Thoracic aorta (tissue), 2 donors: ENCODE measurements around the gene AK4. TPM values are rescaled to one million over a fixed set of nuclear protein-coding genes. Genes with fewer than 3 reads are reported as not detected.

Source experiments
- ATAC-seq: fragments of 150-250 bp; one replicate; pipeline ENCODE4 v1.8.0; 2017; ENCODE audit warnings: low read depth; ENCODE audit not compliant: insufficient number of reproducible peaks, low FRiP score
- DNase-seq: peaks from one replicate; pipeline ENCODE4 v3.0.0-alpha.2; 2020; ENCODE audit warnings: low spot score
- H3K27ac ChIP-seq, 2 donors: fragments of 200-600 bp; sonication (generic); 1 replicate in 1 of 2; 2 replicates in 1 of 2; pipeline ENCODE4 v1.5.1; 2016; ENCODE audit warnings: mild to moderate bottlenecking in 2 of 2, moderate library complexity in 2 of 2
- H3K27me3 ChIP-seq: fragments of 200-600 bp; sonication (generic); replicated peaks from 2 replicates; pipeline ENCODE4 v1.6.0; 2016; ENCODE audit warnings: mild to moderate bottlenecking; ENCODE audit not compliant: insufficient read depth
- H3K36me3 ChIP-seq: fragments of 200-600 bp; sonication (generic); one replicate; pipeline ENCODE4 v1.5.1; 2016
- H3K4me1 ChIP-seq, 2 donors: fragments of 200-600 bp; sonication (generic); 1 replicate in 1 of 2; 2 replicates in 1 of 2; pipeline versions ENCODE4 v1.5.1 to v1.6.0; 2016; ENCODE audit warnings: low read depth in 2 of 2, mild to moderate bottlenecking in 1 of 2; ENCODE audit not compliant: control insufficient read depth in 1 of 2
- H3K4me3 ChIP-seq: fragments of 200-600 bp; sonication (generic); 2 replicates; pipeline ENCODE4 v1.5.1; 2016; ENCODE audit warnings: mild to moderate bottlenecking
- H3K9me3 ChIP-seq: fragments of 200-600 bp; sonication (generic); 2 replicates; pipeline ENCODE4 v1.5.1; 2016
- CTCF ChIP-seq: fragments of 200-600 bp; sonication (generic); IDR thresholded peaks from one replicate; pipeline ENCODE4 v1.5.1; 2019; ENCODE audit warnings: antibody characterized with exemption
- total RNA-seq, 2 donors: library from RNA; depleted of rRNA; stranded (reverse); fragments of >200 nt; gene quantifications; one replicate each; pipeline versions ENCODE4 v1.1.0 to v1.2.3, GENCODE V29; 2016

AK4 gene
- total RNA-seq, 2 donors from 2014 or later = 32.2 to 35.8 TPM

GRCh38 chr1:65278376-65279069 is 130.5 kb downstream of the AK4 start:
- Histone ChIP-seq H3K27ac (no peak overlapping the region), H3K36me3 (no peaks in the 10 kb centered on the region), H3K4me1 (peaks cover 0 to 7% of the 10 kb centered on the region in 2 donors), H3K9me3 (no peaks in the 10 kb centered on the region), H3K4me3 (no peak overlapping the region), H3K27me3 (no peaks in the 10 kb centered on the region)
- no peak for TF ChIP-seq CTCF
- DNase-seq (no peak), ATAC-seq (no peak)

GRCh38 chr1:65279070-65279779 is 131.2 kb downstream of the AK4 start:
- no peak overlapping the region for H3K27ac ChIP-seq
- H3K9me3 ChIP-seq = no peaks in the 10 kb centered on the region
- DNase-seq (no peak), ATAC-seq (no peak)
- TF ChIP-seq CTCF = no peak
- H3K36me3 ChIP-seq = no peaks in the 10 kb centered on the region
- no peak overlapping the region for H3K4me3 ChIP-seq
- H3K4me1 ChIP-seq = peaks cover 0 to 7% of the 10 kb centered on the region in 2 donors
- no peaks in the 10 kb centered on the region for H3K27me3 ChIP-seq

Other genes starting within 250 kb of the AK4 start
- gene JAK1, start 181.7 kb upstream of the AK4 start, total RNA-seq = 100 to 1,000 TPM; 113 to 115 TPM
- 1 to 10 TPM; 3.7 TPM for gene DNAJC6, start 161.3 kb downstream of the AK4 start, total RNA-seq